HG03460 (cell line): Measurements from ENCODE around the gene C19orf38.
"Not testable (repeated sequence)": the region's sequence is repeated elsewhere in the genome, so short reads cannot be mapped to it uniquely, and the experiment has no call there.

Source experiments
- ATAC-seq: cut with Tn5 transposase; IDR thresholded peaks from one replicate; pipeline ENCODE4 v1.9.1; 2021; ENCODE audit not compliant: unreplicated experiment

C19orf38 gene

DNA sequence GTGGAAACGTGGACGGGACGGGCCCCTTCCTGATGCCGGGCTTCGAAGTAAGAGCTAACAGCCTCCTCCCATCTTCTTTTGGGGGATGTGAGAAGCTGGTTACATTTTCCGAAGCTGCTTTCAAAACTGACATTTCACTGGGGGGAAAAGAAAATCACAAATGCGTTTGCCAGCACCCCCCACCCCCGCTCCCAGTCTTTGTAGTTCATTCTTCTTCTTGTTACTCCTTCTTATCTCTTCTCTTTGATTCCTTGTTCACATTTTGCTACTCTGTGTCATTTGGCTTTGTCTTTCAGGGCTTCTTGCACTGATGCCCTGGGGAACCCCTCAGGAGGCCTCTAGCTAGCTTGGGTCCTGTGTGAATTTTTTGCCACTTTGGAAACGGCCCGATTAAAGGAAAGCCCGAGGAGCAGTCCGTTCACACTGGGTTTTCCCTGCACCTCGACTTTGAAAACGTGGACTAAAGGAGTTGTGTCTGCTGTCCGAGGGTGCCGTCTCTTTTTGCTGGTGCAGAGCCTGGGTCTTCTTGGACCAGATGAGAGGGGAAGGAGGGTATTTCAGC is 24.4 kb downstream of the C19orf38 start:
- no peak for ATAC-seq

DNA sequence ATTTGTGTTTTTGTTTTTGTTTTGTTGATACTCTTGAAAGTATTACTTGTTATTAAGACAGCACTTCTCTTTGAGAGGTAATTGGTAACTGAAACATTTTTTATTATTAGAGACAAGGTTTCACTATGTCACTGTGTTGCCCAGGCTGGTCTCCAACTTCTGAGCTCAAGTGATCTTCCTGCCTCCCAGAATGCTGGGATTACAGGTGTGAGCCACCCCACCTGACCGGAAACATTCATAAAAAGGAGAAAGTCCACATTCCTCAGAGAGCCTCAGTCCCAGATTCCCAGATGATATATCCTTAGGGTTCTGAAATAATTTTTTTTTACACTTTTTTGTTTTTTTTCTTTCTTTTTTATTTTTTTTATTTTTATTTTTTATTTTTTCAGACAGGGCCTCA is 25.8 kb downstream of the C19orf38 start:
- no peak for ATAC-seq

DNA sequence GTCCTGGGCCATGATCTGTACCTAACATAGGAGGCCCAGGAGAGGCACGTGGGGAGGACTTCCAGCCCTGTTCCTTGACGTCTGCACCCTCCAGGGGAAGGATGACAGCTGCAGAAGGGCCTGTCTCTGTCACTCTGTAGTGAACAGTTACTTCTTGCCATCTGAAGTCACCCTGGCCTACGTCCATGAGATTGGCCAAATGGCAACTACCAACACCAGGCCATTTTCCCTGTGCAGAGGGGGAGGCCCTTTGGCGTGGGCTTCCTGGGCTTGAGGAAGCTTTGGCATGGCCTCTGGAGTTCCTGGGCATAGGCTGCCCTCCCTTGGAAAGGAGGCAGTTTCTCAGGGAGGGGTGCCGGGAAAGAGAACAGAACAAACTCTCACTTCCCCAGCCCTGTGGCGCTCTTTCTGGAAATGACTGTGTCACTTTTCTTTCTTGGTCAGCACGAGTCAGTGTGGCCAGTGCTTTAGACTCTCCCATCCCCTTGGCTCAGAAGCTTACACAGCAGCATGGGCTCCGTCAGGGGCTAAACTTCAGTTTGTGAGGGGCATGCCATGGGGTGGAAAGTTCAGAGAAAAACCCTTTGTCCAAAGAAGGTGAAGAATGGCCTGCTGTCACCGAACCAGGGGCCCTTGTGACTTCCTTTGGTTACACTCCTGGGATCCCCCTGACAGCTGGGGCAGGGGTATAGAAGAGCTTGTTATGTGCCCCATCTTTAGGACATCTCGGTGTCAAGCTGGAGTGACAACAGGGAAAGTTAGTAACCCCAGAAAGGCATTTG is 28.4 kb downstream of the C19orf38 start:
- no peak for ATAC-seq

DNA sequence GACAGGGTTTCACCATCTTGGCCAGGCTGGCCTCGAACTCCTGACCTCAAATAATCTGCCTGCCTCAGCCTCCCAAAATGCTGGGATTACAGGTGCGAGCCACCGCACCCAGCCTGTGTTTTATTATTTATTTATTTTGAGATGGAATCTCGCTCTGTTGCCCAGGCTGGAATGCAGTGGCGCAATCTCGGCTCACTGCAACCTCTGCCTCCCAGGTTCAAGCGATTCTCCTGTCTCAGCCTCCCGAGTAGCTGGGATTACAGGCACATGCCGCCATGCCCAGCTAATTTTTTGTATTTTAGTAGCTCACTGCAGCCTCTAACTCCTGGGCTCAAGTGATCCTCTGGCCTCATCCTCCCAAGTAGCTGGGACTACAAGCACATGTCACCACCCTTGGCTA is 29.4 kb downstream of the C19orf38 start:
- not testable (repeated sequence) for ATAC-seq

DNA sequence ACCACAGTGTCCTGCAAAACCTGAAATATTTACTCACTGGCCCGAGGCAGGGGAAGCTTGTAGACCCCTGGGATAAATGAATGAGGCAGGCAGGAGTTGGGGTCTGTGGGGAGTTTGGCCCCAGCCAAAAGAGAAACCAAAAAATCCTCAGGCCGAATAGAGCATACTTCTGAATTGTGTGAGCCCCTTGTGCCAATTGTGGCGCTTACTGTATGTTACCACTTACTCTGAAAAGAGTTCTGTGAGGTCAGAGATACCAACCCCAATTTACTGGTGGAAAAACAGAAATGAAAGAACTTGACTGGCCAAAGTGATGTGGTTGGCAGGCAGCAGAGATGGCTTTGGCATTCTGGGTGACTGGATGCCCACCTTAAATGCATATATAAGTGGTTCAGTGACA is 30.0 kb downstream of the C19orf38 start:
- ATAC-seq, result no peak

DNA sequence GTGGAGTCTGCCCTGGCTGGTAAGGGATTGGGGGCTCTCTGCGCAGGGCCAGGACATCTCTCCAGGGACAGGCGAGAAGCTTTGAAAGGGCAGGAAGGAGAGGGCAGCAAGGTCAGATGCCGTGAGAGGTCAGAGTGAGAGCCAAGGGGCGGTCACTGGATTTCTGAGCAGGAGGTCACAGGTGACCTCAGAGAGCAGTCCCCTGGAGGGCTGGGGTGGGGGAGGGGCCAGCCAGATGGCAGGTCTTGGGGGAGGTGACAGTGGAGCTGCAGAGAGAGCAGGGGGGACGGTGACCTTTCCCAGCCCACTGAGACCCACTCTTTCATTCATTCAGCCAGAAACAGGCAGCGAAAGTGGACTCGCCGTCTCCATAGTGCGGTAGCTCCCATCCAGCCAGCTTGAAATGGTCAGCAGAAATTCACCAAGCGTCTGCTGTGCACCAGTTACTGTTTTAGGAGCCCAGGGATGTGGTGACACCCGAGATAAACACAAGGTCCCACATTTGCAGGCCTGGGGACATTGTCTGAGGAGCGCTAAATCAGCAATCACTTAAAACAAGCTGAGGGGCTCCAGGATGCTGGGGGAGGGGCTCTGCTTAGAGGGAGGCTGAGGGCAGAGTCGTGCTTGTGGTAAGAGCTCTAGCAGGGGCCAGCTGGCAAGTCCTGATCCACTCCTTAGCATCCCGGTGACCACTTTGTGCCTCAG is 33.3 kb downstream of the C19orf38 start:
- no peak for ATAC-seq

DNA sequence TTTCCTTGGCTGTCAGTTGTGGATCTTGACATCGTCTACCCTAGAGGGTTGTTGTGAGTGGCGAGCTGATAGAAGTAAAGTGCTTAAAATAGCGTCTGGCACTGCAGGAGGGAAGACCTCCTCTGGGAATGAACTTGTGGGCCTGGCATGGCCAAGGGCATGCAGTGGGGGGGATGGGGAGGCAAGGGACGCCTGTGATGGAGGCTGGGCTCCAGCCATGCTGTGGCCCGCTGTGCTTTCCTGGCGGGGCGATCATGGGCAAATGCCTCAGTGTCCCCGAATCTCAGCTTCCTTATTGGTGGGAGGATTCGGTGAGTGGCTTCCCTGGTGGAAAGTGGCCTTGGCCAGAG is 33.9 kb downstream of the C19orf38 start:
- ATAC-seq, result no peak

DNA sequence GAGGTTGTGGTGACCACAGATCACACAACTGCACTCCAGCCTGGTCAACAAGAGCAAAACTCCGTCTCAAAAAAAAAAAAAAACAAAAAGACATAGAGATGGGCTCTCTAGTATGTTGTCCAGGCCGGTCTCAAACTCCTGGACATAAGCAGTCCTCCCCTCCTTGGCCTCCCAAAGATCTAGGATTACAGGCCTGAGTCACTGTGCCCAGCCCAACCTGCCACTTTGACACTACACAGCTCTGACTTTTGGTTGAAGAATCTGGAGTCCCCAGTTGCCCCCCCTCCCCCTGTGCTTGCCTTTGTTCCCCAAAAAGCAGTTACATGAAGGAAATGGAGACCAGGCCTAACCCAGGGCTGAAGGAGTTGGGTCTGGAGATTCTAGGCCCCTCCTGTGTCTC is 36.1 kb downstream of the C19orf38 start:
- no peak for ATAC-seq

DNA sequence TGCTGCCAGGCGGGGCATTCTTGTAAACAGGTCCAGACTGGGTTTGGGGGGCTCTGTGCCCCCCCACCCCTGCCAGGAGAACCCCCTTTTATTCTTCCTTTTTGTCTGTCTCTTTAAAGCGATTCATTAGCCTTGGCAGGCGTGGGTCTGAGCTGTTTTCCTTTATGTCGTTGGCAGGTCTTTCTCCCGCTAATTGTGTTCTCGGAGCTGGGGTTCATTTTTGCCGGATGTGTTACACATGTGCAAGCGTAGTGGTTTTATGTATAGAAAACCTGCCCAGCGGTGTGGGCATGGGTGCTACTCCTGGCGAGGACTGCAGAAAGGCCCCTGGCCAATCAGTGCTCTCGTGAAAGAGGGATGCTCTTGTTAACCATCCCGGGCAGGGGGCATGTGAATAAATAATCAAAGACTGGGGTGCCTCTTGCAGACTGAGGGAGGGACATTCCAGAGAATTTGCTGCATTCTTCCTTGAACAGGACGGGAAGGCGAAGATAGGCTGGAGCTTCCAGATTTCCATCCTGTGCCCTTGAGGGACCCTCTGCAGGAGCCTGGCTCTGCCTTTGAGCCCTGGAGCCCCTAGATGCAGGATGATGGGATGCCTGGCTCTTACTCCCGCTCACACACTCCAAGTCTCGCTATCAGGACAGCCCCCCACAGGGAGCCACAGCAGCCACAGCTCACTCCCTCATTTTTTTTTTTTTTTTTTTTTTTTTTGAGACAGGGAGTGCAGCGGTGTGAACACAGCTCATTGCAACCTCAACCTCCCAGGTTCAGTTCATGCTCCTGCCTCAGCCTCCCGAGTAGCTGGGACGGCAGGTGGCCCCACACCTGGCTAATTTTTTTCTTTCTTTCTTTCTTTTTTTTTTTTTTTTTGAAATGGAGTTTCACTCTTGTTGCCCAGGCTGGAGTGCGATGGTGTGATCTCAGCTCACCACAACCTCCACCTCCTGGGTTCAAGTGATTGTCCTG is 37.3 kb downstream of the C19orf38 start:
- no peak for ATAC-seq

DNA sequence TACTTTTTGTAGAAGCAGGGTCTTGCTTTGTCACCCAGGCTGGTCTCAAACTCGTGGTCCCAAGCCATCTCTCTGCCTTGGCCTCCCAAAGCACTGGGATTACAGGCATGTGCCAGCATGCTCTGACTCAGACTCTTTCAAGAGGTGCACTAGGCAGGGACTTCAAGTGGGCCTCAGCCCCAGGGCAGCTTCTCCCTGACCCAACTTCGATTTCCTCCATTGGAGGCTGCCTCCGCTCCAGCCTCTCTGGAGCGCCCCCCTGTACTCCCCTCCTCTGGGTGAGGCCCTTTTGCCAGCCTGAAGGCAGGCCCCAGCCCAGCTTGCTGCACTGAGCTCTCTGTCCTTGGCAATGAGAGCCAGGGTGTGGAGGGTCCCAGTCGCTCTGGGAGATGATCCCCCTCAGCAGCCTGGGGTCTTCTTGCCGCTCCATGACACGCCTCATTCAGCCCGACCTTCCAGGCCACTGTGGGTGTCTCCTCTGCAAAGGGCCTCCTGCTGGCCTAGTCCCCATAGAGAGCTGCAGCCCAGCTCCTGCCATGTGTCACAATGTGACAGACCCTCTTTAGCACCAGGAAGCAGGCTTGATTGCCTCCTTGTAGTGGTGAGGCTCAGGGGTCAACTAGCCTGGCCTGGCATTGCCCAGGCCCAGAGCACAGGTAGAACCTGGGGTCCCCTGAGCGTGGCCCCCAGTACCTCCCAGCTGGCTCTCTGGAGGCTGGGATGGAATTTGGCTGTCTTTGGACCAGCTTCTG is 39.6 kb downstream of the C19orf38 start:
- no peak for ATAC-seq

DNA sequence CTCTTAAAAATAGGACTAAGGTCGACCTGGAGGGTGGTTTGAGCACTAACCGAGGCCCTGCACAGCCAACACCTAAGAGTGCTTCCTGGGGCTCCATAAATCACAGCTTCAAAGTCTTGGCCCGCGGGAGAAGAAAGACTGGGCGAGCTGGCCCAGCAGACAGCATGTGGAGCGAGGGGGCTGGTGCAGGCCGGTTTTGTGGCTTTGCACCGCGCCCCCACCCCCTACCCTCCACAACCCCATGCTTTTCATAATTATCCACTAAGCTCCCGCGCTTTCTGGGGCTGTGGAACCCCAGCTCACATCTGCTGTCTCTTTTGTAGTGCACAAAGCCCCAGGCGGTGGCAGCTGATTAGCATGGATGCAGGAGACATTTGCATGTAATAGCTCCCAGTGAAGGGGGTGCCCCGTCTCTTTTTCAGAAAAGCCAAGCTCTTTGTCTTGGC is 40.2 kb downstream of the C19orf38 start:
- ATAC-seq, result no peak

DNA sequence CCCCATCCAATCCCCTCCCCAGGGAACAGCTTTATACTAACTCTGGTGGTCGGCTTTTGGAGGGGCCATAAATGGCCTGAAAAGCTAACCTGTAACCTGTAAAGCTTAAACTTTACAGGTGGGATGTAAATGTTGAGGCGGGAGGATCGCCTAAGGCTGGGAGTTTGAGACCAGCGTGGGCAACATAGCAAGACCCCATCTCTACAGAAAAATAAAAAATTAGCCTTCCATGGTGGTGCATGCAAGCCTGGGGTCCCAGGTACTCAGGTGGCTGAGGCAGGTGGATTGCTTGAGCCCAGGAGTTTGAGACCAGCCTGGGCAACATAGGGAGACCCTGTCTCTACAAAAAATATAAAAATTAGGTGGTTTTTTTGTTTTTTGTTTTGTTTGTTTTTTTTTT is 41.7 kb downstream of the C19orf38 start:
- ATAC-seq, result no peak

DNA sequence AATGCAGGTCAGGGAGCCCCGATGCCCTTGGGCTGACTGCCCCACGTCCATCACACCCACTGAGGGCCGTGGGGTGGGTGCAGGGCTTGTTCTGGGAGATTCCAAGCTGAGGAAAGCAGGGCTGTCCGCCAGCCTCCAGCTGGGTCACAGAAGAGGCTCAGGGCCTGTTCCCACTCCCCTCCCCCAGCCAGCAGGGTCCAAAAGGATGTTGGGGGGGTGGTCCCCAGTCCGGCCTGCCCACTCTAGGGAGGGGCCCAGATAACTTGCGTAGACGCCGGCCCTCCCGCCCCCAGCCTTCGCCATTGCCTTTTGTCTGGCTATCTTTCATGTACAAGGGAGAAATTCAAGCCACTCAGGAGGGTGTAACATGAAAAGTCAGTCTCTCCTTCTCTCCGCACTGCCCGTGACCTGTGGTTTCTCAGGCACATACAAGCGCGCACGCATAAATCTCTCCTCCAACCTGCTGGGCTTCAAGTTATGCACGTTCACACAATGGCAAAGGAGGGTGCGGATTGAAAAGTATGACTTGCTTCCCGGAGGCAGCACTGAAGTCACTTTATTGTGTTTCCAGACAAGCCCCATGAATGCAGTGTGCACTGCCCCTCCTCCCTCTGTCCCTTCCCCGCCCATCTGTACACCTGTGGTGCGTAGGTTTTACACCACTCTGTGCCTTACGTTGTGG is 43.3 kb downstream of the C19orf38 start:
- no peak for ATAC-seq

DNA sequence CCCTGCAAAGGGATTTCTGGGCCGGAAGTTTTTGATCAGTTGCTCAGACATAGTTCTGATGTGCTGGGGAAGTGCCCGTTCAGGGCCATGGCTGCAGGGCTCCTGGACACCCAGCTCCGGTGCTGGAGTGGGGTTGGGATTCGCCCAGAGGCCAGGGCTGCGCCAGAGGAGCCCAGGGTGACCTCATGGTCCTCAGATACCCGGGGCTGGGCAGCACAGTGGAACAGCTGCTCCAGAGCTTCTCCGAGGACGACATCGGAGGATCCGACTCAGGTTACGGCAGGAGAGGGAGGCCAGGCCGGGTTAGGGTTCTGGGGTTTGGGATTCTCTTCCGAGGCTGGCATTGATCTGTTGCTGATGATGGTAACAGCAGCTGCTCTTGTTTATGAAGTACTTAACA is 44.0 kb downstream of the C19orf38 start:
- ATAC-seq, result no peak

DNA sequence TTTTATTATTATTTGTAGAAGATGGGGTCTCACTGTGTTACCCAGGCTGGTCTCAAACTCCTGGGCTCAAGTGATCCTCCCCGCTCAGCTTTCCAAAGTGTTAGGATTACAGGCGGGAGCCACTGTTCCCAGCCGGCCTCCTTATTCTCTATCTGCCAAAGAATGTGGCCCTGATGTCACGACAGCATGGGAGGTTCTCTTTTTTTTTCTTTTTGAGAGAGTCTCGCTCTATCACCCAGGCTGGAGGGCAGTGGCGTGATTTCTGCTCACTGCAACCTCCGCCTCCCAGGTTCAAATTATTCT is 46.6 kb downstream of the C19orf38 start:
- no peak for ATAC-seq

DNA sequence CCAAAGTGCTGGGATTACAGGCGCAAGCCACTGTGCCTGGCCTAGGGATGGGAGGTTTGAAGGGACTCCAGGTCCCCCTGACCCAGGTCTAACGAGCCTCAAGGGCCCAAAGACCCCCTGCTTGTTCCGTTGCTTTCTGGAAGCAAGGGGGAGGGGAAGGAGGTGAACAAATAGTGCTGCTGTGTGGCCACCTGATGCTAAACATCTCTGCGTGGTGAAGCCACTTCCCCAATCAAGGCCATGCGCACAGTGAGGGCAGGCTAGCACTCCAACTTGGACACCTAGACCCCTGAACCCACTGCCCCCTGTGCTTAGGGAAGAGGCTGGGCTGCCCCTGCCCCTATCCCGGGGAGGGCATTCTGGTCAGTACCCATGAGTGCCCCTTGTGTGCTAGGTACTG is 47.1 kb downstream of the C19orf38 start:
- no peak for ATAC-seq

DNA sequence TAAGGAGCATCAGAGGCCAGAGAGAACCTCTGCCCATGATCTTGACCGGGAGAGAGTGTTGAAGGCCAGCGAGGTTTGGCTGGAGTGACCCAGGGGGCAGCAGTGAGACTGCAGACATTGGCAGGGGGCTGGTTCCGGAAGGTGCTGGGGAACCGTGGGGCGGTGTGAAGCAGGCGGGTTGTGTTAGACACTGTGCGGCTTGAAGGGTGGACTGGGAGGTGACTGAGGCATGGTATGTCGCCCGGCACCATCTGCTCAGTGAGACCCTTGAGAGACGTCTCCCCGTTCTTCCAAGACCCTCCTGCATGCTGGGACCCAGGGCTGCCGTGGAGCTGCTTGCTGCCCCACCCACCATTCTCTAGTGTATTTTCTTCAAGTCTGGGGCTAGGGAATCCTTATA is 47.7 kb downstream of the C19orf38 start:
- no peak for ATAC-seq

DNA sequence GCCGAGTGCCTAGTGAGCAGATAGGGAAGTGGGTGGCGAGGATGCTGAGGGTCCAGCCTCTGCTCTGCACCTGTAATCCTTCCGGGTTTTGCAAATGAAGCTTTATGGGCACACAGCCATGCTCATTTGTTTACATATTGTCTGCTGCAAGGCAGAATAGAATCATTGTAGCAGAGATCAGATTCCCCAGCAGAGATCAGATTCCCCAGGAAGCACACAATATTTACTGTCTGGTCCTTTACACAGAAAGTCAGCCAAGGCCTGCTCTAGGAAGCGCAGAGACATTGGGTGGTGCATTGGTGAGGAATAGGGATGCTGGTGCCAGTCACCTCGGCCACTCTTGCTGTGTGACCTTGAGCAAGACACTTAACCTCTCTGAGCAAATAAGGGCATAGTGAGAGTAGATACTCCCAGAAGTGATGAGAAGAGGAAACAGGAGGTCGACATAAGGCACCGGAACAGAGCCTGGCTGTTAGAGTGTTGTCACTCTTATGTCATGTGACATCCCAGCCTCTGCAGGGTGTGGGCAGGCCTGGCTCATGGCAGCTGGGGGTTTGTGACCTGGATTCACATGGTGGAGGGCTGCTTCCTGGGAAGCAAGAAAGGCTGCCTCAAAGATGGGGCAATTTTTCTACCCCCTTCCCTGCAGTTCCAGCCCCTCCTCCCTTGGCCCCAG is 48.8 kb downstream of the C19orf38 start:
- ATAC-seq, result no peak

DNA sequence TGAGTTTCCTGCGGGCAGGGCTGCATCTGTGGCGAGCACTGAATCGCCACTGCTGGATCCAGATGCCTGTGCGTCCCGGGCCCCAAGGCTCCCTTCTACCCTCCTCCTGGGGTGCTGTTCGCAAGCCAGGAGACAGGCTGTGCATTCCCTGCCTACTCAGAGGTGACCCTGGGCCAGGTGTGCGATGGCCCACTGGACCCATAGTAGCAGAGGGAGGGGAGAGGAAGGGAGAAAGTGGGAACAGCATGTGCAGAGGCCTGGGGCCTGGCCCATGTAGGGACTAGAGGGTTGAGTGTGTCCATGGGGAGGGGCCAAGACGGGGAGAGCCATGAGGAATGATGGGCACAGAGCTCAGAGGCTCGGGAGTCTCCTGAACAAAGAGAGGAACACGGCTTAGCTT is 50.4 kb downstream of the C19orf38 start:
- ATAC-seq, result no peak
